GM12878 (cell line): ENCODE data around the gene CREB5. TPM values are rescaled to one million over a fixed set of nuclear protein-coding genes. Genes with fewer than 3 reads are reported as not detected.

Experiments used
- ATAC-seq: fragments of 200-7000 bp; cut with Tn5 transposase; 3 replicates; pipeline ENCODE4 v1.9.1; 2020; ENCODE audit warnings: mild to moderate bottlenecking, moderate library complexity
- BruUV-seq: library from RNA; stranded (reverse); fragments of 400-500 nt; replicated peaks from 2 replicates; lab custom pipeline; 2021; lab: Mats Ljungman, UMichigan
- CTCF ChIA-PET: fragments of 300-600 bp; sonication (Branson Sonifier 250); formaldehyde crosslinking; extraction: SDS; loops from one replicate; lab custom pipeline; 2021; ENCODE audit warnings: inconsistent platforms; lab: Yijun Ruan, JAX
- POLR2A ChIA-PET: fragments of 350-600 bp; formaldehyde crosslinking; extraction: SDS; loops from one replicate; lab custom pipeline; 2021; ENCODE audit warnings: inconsistent platforms; lab: Charles Lee
- RAD21 ChIA-PET: fragments of 300-600 bp; sonication (Branson Sonifier 250); formaldehyde crosslinking; loops from one replicate; lab custom pipeline; 2023; ENCODE audit warnings: antibody characterized with exemption; ENCODE audit not compliant: unreplicated experiment; lab: Charles Lee
- SMC1A ChIA-PET: fragments of 300-600 bp; sonication (Branson Sonifier 250); formaldehyde crosslinking; loops from one replicate; lab custom pipeline; 2023; ENCODE audit not compliant: unreplicated experiment, uncharacterized antibody; lab: Charles Lee
- DNase-seq: peaks from one replicate; pipeline ENCODE4 v3.0.0-alpha.2; 2011; ENCODE audit warnings: low read depth, low spot score
- FAIRE-seq: peaks from 3 replicates; lab custom pipeline; 2011; peaks lifted over from hg19 to GRCh38; lab: Jason Lieb, UNC
- H2AFZ ChIP-seq: 2 replicates; pipeline ENCODE4 v1.6.0; 2011; ENCODE audit warnings: low read depth, low read length, control low read depth; ENCODE audit not compliant: control insufficient read depth
- H3K27ac ChIP-seq: 2 replicates; pipeline ENCODE4 v1.5.1; 2011; ENCODE audit warnings: control low read depth; ENCODE audit not compliant: control insufficient read depth, insufficient read depth
- H3K27me3 ChIP-seq, 2 experiments: replicated peaks in 1 of 2; 2 replicates each; pipeline versions ENCODE4 v1.6.0 to v1.6.1; 2011; ENCODE audit warnings: low read length in 1 of 2; ENCODE audit not compliant: control insufficient read depth in 2 of 2, insufficient read depth in 2 of 2
- H3K36me3 ChIP-seq, 2 experiments: 2 replicates each; pipeline ENCODE4 v1.5.1; 2011; ENCODE audit warnings: low read length in 1 of 2; ENCODE audit not compliant: control insufficient read depth in 2 of 2, insufficient read depth in 2 of 2
- H3K4me1 ChIP-seq: 2 replicates; pipeline ENCODE4 v1.6.1; 2011; ENCODE audit warnings: mild to moderate bottlenecking, low read length, moderate library complexity, mixed read lengths; ENCODE audit not compliant: control insufficient read depth, insufficient read depth
- H3K4me2 ChIP-seq: 2 replicates; pipeline ENCODE4 v1.6.0; 2011; ENCODE audit warnings: control low read depth; ENCODE audit not compliant: control insufficient read depth, insufficient read depth
- H3K4me3 ChIP-seq: fragments of 200-600 bp; sonication (generic); 2 replicates; pipeline ENCODE4 v1.5.1; 2016
- H3K79me2 ChIP-seq: 2 replicates; pipeline ENCODE4 v1.6.0; 2011; ENCODE audit warnings: low read length; ENCODE audit not compliant: control insufficient read depth, insufficient read depth
- H3K9ac ChIP-seq: 2 replicates; pipeline ENCODE4 v1.8.0; 2011; ENCODE audit warnings: low read length, control low read depth, mixed read lengths; ENCODE audit not compliant: control insufficient read depth, insufficient read depth
- H3K9me3 ChIP-seq: replicated peaks from 3 replicates; pipeline ENCODE4 v1.5.1; 2011; ENCODE audit warnings: mild to moderate bottlenecking, low read length; ENCODE audit not compliant: control insufficient read depth, insufficient read depth
- H4K20me1 ChIP-seq: 2 replicates; pipeline ENCODE4 v1.6.0; 2011; ENCODE audit not compliant: control insufficient read depth, insufficient read depth
- IKZF2 ChIP-seq, 2 experiments: fragments of 450-650 bp; IDR thresholded peaks; 2 replicates each; pipeline ENCODE4 v1.6.1; 2017; ENCODE audit warnings: mild to moderate bottlenecking in 2 of 2, moderate library complexity in 2 of 2
- LARP7 ChIP-seq: fragments of 450-650 bp; IDR thresholded peaks from 2 replicates; pipeline ENCODE4 v1.6.1; 2017; ENCODE audit warnings: mild to moderate bottlenecking
- NFYA ChIP-seq: IDR thresholded peaks from 2 replicates; pipeline ENCODE4 v1.6.1; 2011; ENCODE audit warnings: low read depth, mild to moderate bottlenecking, low read length, improper control_type of control experiment, borderline replicate concordance
- NFYB ChIP-seq: IDR thresholded peaks from 2 replicates; pipeline ENCODE4 v1.6.1; 2011; ENCODE audit warnings: low read depth, mild to moderate bottlenecking, low read length, improper control_type of control experiment, moderate library complexity; ENCODE audit not compliant: insufficient read depth
- NR2C1 ChIP-seq: fragments of 450-650 bp; IDR thresholded peaks from 2 replicates; pipeline ENCODE4 v1.6.1; 2017; ENCODE audit warnings: antibody characterized with exemption, mild to moderate bottlenecking, moderate library complexity
- NRF1 ChIP-seq: conservative IDR thresholded peaks from 2 replicates; pipeline ENCODE4 v1.6.1; 2011; ENCODE audit warnings: mild to moderate bottlenecking, low read depth, low read length, improper control_type of control experiment
- RAD51 ChIP-seq: fragments of 450-650 bp; IDR thresholded peaks from 2 replicates; pipeline ENCODE4 v1.6.1; 2016; ENCODE audit warnings: moderate library complexity, mild to moderate bottlenecking, inconsistent platforms
- SMAD5 ChIP-seq: IDR thresholded peaks from 2 replicates; pipeline ENCODE4 v1.6.1; 2016; ENCODE audit warnings: antibody characterized with exemption, low read depth
- SMARCA5 ChIP-seq: fragments of 450-650 bp; IDR thresholded peaks from 2 replicates; pipeline ENCODE4 v1.6.1; 2017; ENCODE audit warnings: mild to moderate bottlenecking
- TCF3 ChIP-seq: IDR thresholded peaks from 2 replicates; pipeline ENCODE4 v1.6.1; 2012; ENCODE audit warnings: low read depth, mild to moderate bottlenecking, low read length, borderline replicate concordance; ENCODE audit not compliant: insufficient read depth
- ZNF207 ChIP-seq: fragments of 450-650 bp; IDR thresholded peaks from 2 replicates; pipeline ENCODE4 v1.6.1; 2014; ENCODE audit warnings: antibody characterized with exemption, mild to moderate bottlenecking, borderline replicate concordance
- WGBS: methylation state at CpG from one replicate; pipeline ENCODE4 v1.1.6; 2016; ENCODE audit warnings: low lambda C conversion rate; ENCODE audit not compliant: insufficient replicate concordance, insufficient coverage; ENCODE audit errors: missing lambda C conversion rate; 5-methylcytosine and 5-hydroxymethylcytosine counted together
- in situ Hi-C: fragments of 300-500 bp; cut with MboI; formaldehyde crosslinking; loops from 9 replicates; pipeline ENCODE4 v1.14.3; 2018; ENCODE audit warnings: mixed read lengths
- intact Hi-C: fragments of 100-400 bp; cut with micrococcal nuclease; formaldehyde crosslinking; loops from one replicate; pipeline ENCODE4 v1.14.2; 2022; ENCODE audit not compliant: unreplicated experiment
- polyA plus RNA-seq, 11 experiments: library from polyadenylated mRNA; depleted of rRNA in 4 of 11; unstranded in 6 of 11; stranded (reverse) in 5 of 11; fragments of >200 nt; fragmentation: Nextera tagmentation in 4 of 11; fragmentation: Illumina TruSeq in 1 of 11; extraction: Ambion mirVana in 4 of 11; extraction: Trizol in 1 of 11; gene quantifications; 1 replicate in 1 of 11; 2 replicates in 10 of 11; pipeline versions ENCODE4 v1.2.1 to v1.2.3, GENCODE V29; 2011 to 2016; ENCODE audit warnings: inconsistent platforms in 2 of 11, missing spikeins in 2 of 11, low read depth in 1 of 11
- total RNA-seq, 4 experiments: library from RNA; depleted of rRNA in 3 of 4; stranded (reverse); fragments of >200 nt in 3 of 4; fragmentation: Illumina TruSeq in 1 of 4; extraction: Trizol in 1 of 4; gene quantifications; 2 replicates each; pipeline versions ENCODE4 v1.2.1 to v1.2.3, GENCODE V29; 2013 to 2021
- TF ChIP-seq, protein P1 (sequence below): fragments of 450-650 bp; IDR thresholded peaks from 2 replicates; pipeline ENCODE4 v1.6.1; 2016; ENCODE audit warnings: mild to moderate bottlenecking
- TF ChIP-seq, protein P2 (sequence below): IDR thresholded peaks from 2 replicates; pipeline ENCODE4 v1.6.1; 2011; ENCODE audit warnings: mild to moderate bottlenecking, low read depth, low read length, moderate library complexity; ENCODE audit not compliant: insufficient replicate concordance

Gene CREB5
- total and polyA plus RNA-seq, 10 of the 15 experiments (the other 5 are each of a cell fraction or from before 2014, with no cell fraction given), result 12.9 to 74.1 (median 53.0) TPM

DNA sequence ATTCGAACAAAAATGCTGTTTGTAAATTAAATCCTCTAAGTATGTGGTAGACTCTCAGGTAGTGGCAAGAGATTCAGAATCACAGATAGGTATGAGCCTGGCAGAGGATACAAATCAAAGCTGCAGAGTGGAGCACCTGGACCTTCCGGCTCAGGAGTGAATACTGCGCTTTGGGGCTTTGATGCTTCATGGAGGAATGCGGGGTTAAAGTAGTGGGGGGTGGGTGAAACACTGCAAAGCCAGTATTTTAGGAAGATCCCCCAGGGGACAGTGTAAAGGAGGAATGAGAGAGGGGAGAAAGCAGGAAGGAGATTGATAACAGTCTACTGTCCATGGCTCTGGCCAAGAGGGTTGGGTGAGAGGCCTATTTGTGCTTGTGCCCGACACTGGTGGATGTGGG, 43.2 kb downstream of the CREB5 start:
- WGBS, result 27% methylated on average over 5 of the region's 5 CpGs
- in situ Hi-C loops (no loop called here), intact Hi-C loops (no loop called here)
- H3K9me3 ChIP-seq, result no peaks in the 10 kb centered on the region
- H3K4me1 ChIP-seq, result no peaks in the 10 kb centered on the region
- BruUV-seq, result no TSS peak
- ChIA-PET POLR2A (interaction anchor here (1.0 kb wide), 1 partner anchor 68 kb away, joined by 3 read pairs; no protein-coding TSS in a partner anchor), RAD21 (interaction anchor here (0.7 kb wide), 1 partner anchor 15 kb away, joined by 3 read pairs; no protein-coding TSS in a partner anchor), CTCF (interaction anchor here (1.0 to 1.6 kb wide), 2 partner anchors 9 to 93 kb away, joined by 3 read pairs; no protein-coding TSS in a partner anchor), SMC1A (interaction anchor here (0.8 to 1.7 kb wide), 8 partner anchors 10 to 290 kb away, joined by 3 to 9 read pairs (median 3); partner anchors contain the start of gene CREB5)
- DNase-seq, result no peak
- no peak; the same call in 2 of the 3 replicates for ATAC-seq
- H3K4me3 ChIP-seq, result no peak overlapping the region
- 0 out of 4 replicates have a peak, but pooled peaks cover 0 to 2% of the 10 kb centered on the region in 2 experiments for H3K36me3 ChIP-seq
- H3K27me3 ChIP-seq, result no peaks in the 10 kb centered on the region
- H3K27ac ChIP-seq, result no peak overlapping the region
- H3K79me2 ChIP-seq, result no peaks in the 10 kb centered on the region
- TF ChIP-seq IKZF2 (IDR thresholded peaks at IDR 0.05), result no peak
- TF ChIP-seq, protein P1, sequence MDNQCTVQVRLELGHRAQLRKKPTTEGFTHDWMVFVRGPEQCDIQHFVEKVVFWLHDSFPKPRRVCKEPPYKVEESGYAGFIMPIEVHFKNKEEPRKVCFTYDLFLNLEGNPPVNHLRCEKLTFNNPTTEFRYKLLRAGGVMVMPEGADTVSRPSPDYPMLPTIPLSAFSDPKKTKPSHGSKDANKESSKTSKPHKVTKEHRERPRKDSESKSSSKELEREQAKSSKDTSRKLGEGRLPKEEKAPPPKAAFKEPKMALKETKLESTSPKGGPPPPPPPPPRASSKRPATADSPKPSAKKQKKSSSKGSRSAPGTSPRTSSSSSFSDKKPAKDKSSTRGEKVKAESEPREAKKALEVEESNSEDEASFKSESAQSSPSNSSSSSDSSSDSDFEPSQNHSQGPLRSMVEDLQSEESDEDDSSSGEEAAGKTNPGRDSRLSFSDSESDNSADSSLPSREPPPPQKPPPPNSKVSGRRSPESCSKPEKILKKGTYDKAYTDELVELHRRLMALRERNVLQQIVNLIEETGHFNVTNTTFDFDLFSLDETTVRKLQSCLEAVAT, result no peak
- TF ChIP-seq, protein P2, sequence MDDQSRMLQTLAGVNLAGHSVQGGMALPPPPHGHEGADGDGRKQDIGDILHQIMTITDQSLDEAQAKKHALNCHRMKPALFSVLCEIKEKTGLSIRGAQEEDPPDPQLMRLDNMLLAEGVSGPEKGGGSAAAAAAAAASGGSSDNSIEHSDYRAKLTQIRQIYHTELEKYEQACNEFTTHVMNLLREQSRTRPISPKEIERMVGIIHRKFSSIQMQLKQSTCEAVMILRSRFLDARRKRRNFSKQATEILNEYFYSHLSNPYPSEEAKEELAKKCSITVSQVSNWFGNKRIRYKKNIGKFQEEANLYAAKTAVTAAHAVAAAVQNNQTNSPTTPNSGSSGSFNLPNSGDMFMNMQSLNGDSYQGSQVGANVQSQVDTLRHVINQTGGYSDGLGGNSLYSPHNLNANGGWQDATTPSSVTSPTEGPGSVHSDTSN, result no peak
- TF ChIP-seq RAD51, result no peak
- no peak for TF ChIP-seq NFYA
- TF ChIP-seq LARP7, result no peak
- no peak for TF ChIP-seq SMARCA5
- TF ChIP-seq NR2C1, result no peak
- TF ChIP-seq SMAD5, result no peak
- no peak for TF ChIP-seq TCF3
- TF ChIP-seq NRF1, result no peak
- no peak for TF ChIP-seq ZNF207
- TF ChIP-seq NFYB, result no peak
- H3K9ac ChIP-seq, result no peak overlapping the region
- H3K4me2 ChIP-seq, result no peak overlapping the region
- H4K20me1 ChIP-seq, result no peaks in the 10 kb centered on the region
- no peak overlapping the region for H2AFZ ChIP-seq
- FAIRE-seq, result no peak
